HL-60 (cell line): ENCODE data around the gene PRKAB2.

ENCODE experiments used
- DNase-seq, 2 experiments: peaks; one replicate each; pipeline ENCODE4 v3.0.0-alpha.2; 2010 to 2020; ENCODE audit warnings: low read depth in 1 of 2, low spot score in 1 of 2
- H3K27ac ChIP-seq: fragments of 250-450 bp; sonication (Bioruptor Pico); replicated peaks from 2 replicates; pipeline ENCODE4 v1.5.1; 2020; ENCODE audit warnings: mild to moderate bottlenecking, moderate library complexity
- H3K27me3 ChIP-seq: fragments of 250-450 bp; sonication (Bioruptor Pico); 2 replicates; pipeline ENCODE4 v1.5.1; 2021; ENCODE audit warnings: mild to moderate bottlenecking, moderate library complexity; ENCODE audit not compliant: insufficient read depth, poor library complexity, severe bottlenecking
- H3K4me3 ChIP-seq: replicated peaks from 2 replicates; pipeline ENCODE4 v1.5.1; 2011; ENCODE audit warnings: mild to moderate bottlenecking, control low read depth, low read length; ENCODE audit not compliant: insufficient read depth
- GABPA ChIP-seq: IDR thresholded peaks from 2 replicates; pipeline ENCODE4 v1.6.1; 2012; ENCODE audit warnings: low read depth
- POLR2AphosphoS5 ChIP-seq: IDR thresholded peaks from 2 replicates; pipeline ENCODE4 v1.6.1; 2012; ENCODE audit warnings: low read depth
- SPI1 ChIP-seq: IDR thresholded peaks from 2 replicates; pipeline ENCODE4 v1.6.1; 2012; ENCODE audit warnings: low read depth, mild to moderate bottlenecking, borderline replicate concordance
- TF ChIP-seq, protein P1 (sequence below): IDR thresholded peaks from one replicate; pipeline ENCODE4 v1.5.1; 2011; ENCODE audit warnings: low read length, control low read depth, inconsistent platforms; ENCODE audit not compliant: insufficient read depth
- TF ChIP-seq, protein P2 (sequence below): IDR thresholded peaks from 2 replicates; pipeline ENCODE4 v1.6.1; 2012; ENCODE audit warnings: low read depth; ENCODE audit not compliant: insufficient replicate concordance

The PRKAB2 gene

DNA sequence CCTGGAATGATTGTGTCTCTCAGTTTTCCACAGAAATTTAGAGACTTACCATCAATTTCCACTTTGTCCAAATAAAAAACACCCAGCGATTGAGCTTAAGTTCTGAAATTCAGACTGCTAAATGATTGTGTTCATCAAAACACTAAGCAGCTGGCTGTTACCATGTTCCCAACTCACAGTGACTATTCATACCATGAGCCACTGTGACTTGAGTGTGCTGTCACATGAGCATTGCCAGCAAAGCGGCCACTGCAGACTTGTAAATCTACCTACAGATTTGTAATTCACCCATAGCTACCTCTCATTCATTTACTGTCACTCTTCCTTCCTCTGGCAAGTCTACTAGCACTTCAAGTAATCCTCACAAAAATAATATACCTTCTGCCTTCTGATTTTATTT is 17.2 kb upstream of the PRKAB2 start:
- DNase-seq: no peak
- Histone ChIP-seq H3K27me3 (no peaks in the 10 kb centered on the region), H3K27ac (no peak overlapping the region), H3K4me3 (no peak overlapping the region)
- TF ChIP-seq GABPA (no peak), SPI1 (no peak), POLR2AphosphoS5 (no peak)
- TF ChIP-seq, protein P1, sequence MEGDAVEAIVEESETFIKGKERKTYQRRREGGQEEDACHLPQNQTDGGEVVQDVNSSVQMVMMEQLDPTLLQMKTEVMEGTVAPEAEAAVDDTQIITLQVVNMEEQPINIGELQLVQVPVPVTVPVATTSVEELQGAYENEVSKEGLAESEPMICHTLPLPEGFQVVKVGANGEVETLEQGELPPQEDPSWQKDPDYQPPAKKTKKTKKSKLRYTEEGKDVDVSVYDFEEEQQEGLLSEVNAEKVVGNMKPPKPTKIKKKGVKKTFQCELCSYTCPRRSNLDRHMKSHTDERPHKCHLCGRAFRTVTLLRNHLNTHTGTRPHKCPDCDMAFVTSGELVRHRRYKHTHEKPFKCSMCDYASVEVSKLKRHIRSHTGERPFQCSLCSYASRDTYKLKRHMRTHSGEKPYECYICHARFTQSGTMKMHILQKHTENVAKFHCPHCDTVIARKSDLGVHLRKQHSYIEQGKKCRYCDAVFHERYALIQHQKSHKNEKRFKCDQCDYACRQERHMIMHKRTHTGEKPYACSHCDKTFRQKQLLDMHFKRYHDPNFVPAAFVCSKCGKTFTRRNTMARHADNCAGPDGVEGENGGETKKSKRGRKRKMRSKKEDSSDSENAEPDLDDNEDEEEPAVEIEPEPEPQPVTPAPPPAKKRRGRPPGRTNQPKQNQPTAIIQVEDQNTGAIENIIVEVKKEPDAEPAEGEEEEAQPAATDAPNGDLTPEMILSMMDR: no peak
- TF ChIP-seq, protein P2, sequence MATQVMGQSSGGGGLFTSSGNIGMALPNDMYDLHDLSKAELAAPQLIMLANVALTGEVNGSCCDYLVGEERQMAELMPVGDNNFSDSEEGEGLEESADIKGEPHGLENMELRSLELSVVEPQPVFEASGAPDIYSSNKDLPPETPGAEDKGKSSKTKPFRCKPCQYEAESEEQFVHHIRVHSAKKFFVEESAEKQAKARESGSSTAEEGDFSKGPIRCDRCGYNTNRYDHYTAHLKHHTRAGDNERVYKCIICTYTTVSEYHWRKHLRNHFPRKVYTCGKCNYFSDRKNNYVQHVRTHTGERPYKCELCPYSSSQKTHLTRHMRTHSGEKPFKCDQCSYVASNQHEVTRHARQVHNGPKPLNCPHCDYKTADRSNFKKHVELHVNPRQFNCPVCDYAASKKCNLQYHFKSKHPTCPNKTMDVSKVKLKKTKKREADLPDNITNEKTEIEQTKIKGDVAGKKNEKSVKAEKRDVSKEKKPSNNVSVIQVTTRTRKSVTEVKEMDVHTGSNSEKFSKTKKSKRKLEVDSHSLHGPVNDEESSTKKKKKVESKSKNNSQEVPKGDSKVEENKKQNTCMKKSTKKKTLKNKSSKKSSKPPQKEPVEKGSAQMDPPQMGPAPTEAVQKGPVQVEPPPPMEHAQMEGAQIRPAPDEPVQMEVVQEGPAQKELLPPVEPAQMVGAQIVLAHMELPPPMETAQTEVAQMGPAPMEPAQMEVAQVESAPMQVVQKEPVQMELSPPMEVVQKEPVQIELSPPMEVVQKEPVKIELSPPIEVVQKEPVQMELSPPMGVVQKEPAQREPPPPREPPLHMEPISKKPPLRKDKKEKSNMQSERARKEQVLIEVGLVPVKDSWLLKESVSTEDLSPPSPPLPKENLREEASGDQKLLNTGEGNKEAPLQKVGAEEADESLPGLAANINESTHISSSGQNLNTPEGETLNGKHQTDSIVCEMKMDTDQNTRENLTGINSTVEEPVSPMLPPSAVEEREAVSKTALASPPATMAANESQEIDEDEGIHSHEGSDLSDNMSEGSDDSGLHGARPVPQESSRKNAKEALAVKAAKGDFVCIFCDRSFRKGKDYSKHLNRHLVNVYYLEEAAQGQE: no peak

DNA sequence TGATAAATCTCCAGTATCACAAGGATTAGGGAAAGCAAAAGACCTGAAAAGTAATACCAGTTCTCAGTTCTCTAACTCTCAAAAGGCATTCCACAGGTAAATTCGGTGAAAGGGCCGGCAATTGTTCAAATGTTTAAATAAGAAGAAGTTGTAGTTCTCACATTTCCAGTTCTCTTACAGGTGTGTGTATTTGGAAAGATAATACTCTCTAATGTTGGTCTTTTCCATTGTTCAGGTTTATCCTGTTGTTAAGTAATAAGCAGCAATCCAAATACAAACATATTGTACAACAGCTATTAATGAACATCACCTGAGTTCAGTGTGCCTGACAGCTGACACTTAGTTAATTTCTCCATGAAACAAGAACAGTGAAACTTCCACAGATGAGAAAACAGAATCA is 13.2 kb upstream of the PRKAB2 start:
- Histone ChIP-seq H3K27ac (no peak overlapping the region), H3K27me3 (no peaks in the 10 kb centered on the region), H3K4me3 (no peak overlapping the region)
- TF ChIP-seq, protein P1: no peak
- TF ChIP-seq GABPA (no peak), SPI1 (no peak), POLR2AphosphoS5 (no peak)
- TF ChIP-seq, protein P2: no peak
- no peak for DNase-seq

DNA sequence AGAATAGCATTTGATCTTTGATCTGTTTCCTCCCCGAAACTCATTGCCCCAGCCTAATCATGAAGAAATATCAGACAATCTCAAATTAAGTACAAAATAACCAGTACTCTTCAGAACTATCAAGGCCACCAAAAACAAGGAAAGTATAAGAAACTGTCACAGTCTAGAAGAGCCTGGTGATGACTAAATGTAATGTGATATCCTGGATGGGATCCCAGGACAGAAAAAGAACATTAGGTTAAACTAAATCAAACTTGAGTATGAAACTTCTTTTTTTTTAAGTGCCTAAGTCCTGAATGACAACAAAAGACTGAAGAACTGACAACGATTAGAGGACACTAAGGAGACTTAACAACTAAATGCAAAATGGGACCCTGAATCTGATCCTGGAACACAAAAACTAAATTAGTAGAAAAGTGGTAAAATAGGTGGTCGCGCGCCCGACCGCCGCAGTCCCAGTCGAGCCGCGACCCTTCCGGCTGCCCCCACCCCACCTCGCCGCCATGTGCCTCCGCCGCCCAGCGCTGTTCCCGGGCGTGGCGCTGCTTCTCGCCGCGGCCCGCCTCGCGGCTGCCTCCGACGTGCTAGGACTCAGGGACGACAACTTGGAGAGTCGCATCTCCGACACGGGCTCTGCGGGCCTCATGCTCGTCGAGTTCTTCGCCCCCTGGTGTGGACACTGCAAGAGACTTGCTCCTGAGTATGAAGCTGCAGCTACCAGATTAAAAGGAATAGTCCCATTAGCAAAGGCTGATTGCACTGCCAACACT is 5.5 kb upstream of the PRKAB2 start:
- Histone ChIP-seq H3K27me3 (no peaks in the 10 kb centered on the region), H3K27ac (no peak overlapping the region), H3K4me3 (no peak overlapping the region)
- DNase-seq: no peak
- TF ChIP-seq POLR2AphosphoS5 (no peak), SPI1 (no peak)
- TF ChIP-seq, protein P1: no peak
